Fibroblast of lung (primary cell): ENCODE data around the gene NUPR1. TPM values are rescaled to one million over a fixed set of nuclear protein-coding genes. Genes with fewer than 3 reads are reported as not detected.

Source experiments
- DNase-seq, 2 donors: peaks; one replicate each; pipeline versions ENCODE4 v3.0.0 to v3.0.0-alpha.2; 2010; ENCODE audit warnings: low read depth in 2 of 2
- H2AFZ ChIP-seq: 2 replicates; pipeline ENCODE4 v1.5.1; 2012; ENCODE audit warnings: low read length, control low read depth, inconsistent platforms
- H3K27ac ChIP-seq: 2 replicates; pipeline ENCODE4 v1.5.1; 2011; ENCODE audit warnings: low read length, control low read depth; ENCODE audit not compliant: insufficient read depth
- H3K27me3 ChIP-seq: 2 replicates; pipeline ENCODE4 v1.5.1; 2011; ENCODE audit warnings: mild to moderate bottlenecking, low read length; ENCODE audit not compliant: control insufficient read depth, insufficient read depth
- H3K36me3 ChIP-seq: 2 replicates; pipeline ENCODE4 v1.5.1; 2011; ENCODE audit warnings: low read length; ENCODE audit not compliant: control insufficient read depth, insufficient read depth
- H3K4me1 ChIP-seq: 2 replicates; pipeline ENCODE4 v1.5.1; 2011; ENCODE audit warnings: low read length; ENCODE audit not compliant: control insufficient read depth, insufficient read depth; ENCODE audit errors: extremely low read depth
- H3K4me2 ChIP-seq: 2 replicates; pipeline ENCODE4 v1.5.1; 2011; ENCODE audit warnings: low read length, control low read depth; ENCODE audit not compliant: insufficient read depth; ENCODE audit errors: extremely low read depth
- H3K4me3 ChIP-seq, 4 experiments: fragments of 200-600 bp in 1 of 4; sonication (generic) in 1 of 4; replicated peaks in 1 of 4; 2 replicates each; pipeline ENCODE4 v1.5.1; 2011 to 2016; ENCODE audit warnings: low read length in 4 of 4, low read depth in 3 of 4, mild to moderate bottlenecking in 3 of 4, control low read depth in 2 of 4, inconsistent platforms in 1 of 4, mixed read lengths in 1 of 4; ENCODE audit not compliant: insufficient read depth in 1 of 4; ENCODE audit errors: control extremely low read depth in 1 of 4
- H3K79me2 ChIP-seq: 2 replicates; pipeline ENCODE4 v1.5.1; 2012; ENCODE audit warnings: mild to moderate bottlenecking, low read length, inconsistent platforms; ENCODE audit not compliant: control insufficient read depth, insufficient read depth
- H3K9ac ChIP-seq: 2 replicates; pipeline ENCODE4 v1.5.1; 2011; ENCODE audit warnings: mild to moderate bottlenecking, low read length, control low read depth; ENCODE audit not compliant: insufficient read depth
- H3K9me3 ChIP-seq: 2 replicates; pipeline ENCODE4 v1.5.1; 2012; ENCODE audit warnings: low read depth, low read length; ENCODE audit not compliant: control insufficient read depth, insufficient read depth
- H4K20me1 ChIP-seq: 2 replicates; pipeline ENCODE4 v1.5.1; 2011; ENCODE audit warnings: low read length; ENCODE audit not compliant: control insufficient read depth, insufficient read depth; ENCODE audit errors: extremely low read depth
- EZH2 ChIP-seq: IDR thresholded peaks from 2 replicates; pipeline ENCODE4 v1.5.1; 2012; ENCODE audit warnings: low read length, control low read depth, mild to moderate bottlenecking; ENCODE audit errors: missing control alignments
- polyA plus RNA-seq, 2 donors: library from polyadenylated mRNA; depleted of rRNA in 1 of 2; stranded (reverse) in 1 of 2; unstranded in 1 of 2; fragments of >200 nt; gene quantifications; 2 replicates each; pipeline ENCODE4 v1.2.1, GENCODE V29; 2011 to 2012; ENCODE audit warnings: missing spikeins in 1 of 2
- total RNA-seq: library from RNA; depleted of rRNA; stranded (reverse); fragments of >200 nt; gene quantifications from 2 replicates; pipeline ENCODE4 v1.2.1, GENCODE V29; 2014
- TF ChIP-seq, protein P1 (sequence below), 2 donors: IDR thresholded peaks in 1 of 2; conservative IDR thresholded peaks in 1 of 2; 1 replicate in 1 of 2; 2 replicates in 1 of 2; pipeline ENCODE4 v1.5.1; 2011 to 2012; ENCODE audit warnings: low read length in 2 of 2, control low read depth in 1 of 2, inconsistent platforms in 1 of 2, low read depth in 1 of 2, mild to moderate bottlenecking in 1 of 2

NUPR1 gene
- total and polyA plus RNA-seq, 2 donors (not counting 1 experiment from before 2014, with no cell fraction given): 38.0 to 87.0 TPM

DNA sequence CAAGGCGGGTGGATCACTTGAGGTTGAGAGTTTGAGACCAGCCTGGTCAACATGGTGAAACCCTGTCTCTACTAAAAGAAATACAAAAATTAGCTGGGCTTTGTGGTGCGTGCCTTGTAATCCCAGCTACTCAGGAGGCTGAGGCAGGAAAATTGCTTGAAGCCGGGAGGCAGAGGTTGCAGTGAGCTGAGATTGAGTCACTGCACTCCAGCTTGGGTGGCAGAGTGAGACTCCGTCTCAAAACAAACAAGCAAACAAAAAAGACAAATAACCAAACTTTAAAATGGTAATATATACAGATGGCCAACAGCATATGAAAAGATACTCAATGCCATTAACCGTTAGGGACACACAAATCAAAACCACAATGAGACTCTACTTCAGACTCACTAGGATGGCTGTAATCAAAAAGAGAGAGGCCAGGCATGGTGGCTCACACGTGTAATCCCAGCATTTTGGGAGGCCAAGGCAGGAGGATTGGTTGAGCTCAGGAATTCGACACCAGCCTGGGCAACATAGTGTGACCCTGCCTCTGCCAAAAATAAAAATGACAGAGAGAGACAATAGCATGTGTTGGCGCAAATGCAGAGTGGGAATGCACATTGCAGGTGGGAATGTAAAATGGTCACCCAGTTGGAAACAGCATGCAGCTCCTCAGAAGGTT, 36.8 kb upstream of the NUPR1 start:
- Histone ChIP-seq H3K9me3 (no peaks in the 10 kb centered on the region), H4K20me1 (no peaks in the 10 kb centered on the region), H3K4me2 (no peak overlapping the region), H3K4me1 (no peaks in the 10 kb centered on the region), H3K27ac (no peak overlapping the region), H3K4me3 (no peak overlapping the region), H3K27me3 (no peaks in the 10 kb centered on the region), H3K36me3 (no peaks in the 10 kb centered on the region), H2AFZ (no peak overlapping the region), H3K79me2 (no peaks in the 10 kb centered on the region), H3K9ac (no peak overlapping the region)
- TF ChIP-seq, protein P1, sequence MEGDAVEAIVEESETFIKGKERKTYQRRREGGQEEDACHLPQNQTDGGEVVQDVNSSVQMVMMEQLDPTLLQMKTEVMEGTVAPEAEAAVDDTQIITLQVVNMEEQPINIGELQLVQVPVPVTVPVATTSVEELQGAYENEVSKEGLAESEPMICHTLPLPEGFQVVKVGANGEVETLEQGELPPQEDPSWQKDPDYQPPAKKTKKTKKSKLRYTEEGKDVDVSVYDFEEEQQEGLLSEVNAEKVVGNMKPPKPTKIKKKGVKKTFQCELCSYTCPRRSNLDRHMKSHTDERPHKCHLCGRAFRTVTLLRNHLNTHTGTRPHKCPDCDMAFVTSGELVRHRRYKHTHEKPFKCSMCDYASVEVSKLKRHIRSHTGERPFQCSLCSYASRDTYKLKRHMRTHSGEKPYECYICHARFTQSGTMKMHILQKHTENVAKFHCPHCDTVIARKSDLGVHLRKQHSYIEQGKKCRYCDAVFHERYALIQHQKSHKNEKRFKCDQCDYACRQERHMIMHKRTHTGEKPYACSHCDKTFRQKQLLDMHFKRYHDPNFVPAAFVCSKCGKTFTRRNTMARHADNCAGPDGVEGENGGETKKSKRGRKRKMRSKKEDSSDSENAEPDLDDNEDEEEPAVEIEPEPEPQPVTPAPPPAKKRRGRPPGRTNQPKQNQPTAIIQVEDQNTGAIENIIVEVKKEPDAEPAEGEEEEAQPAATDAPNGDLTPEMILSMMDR (conservative IDR thresholded peaks at IDR 0.05 in 1 of 2, IDR thresholded peaks at IDR 0.05 in 1 of 2; ENCODE audit: low read depth in 1 of 2, low read length in 2 of 2): no peak
- TF ChIP-seq EZH2: no peak
- DNase-seq: no peak

DNA sequence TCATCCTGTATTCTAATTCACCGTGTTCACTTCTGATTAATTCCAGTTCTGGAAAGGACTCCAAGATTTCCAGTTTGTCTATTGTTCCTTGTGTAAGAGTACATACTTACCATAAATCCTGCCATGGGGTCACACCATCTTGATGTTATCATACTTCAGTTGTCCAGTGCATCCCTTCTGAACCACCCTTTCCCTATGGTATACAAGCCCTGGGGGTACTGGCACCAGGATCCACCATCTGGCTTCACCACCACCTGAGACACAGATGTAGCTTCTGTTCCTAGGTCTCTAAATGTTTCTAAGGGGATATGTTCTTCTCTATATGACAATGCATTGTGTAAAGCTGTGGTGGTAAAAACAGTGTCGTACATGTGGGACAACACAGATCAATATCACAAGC, 36.2 kb upstream of the NUPR1 start:
- Histone ChIP-seq H3K27me3 (no peaks in the 10 kb centered on the region), H3K9me3 (no peaks in the 10 kb centered on the region), H3K4me2 (no peak overlapping the region), H3K4me3 (no peak overlapping the region), H3K4me1 (no peaks in the 10 kb centered on the region), H3K27ac (no peak overlapping the region), H3K79me2 (no peaks in the 10 kb centered on the region), H3K36me3 (no peaks in the 10 kb centered on the region), H3K9ac (no peak overlapping the region), H4K20me1 (no peaks in the 10 kb centered on the region), H2AFZ (no peak overlapping the region)
- DNase-seq: no peak
- TF ChIP-seq, protein P1 (conservative IDR thresholded peaks at IDR 0.05 in 1 of 2, IDR thresholded peaks at IDR 0.05 in 1 of 2; ENCODE audit: low read depth in 1 of 2, low read length in 2 of 2): no peak
- TF ChIP-seq EZH2: no peak

DNA sequence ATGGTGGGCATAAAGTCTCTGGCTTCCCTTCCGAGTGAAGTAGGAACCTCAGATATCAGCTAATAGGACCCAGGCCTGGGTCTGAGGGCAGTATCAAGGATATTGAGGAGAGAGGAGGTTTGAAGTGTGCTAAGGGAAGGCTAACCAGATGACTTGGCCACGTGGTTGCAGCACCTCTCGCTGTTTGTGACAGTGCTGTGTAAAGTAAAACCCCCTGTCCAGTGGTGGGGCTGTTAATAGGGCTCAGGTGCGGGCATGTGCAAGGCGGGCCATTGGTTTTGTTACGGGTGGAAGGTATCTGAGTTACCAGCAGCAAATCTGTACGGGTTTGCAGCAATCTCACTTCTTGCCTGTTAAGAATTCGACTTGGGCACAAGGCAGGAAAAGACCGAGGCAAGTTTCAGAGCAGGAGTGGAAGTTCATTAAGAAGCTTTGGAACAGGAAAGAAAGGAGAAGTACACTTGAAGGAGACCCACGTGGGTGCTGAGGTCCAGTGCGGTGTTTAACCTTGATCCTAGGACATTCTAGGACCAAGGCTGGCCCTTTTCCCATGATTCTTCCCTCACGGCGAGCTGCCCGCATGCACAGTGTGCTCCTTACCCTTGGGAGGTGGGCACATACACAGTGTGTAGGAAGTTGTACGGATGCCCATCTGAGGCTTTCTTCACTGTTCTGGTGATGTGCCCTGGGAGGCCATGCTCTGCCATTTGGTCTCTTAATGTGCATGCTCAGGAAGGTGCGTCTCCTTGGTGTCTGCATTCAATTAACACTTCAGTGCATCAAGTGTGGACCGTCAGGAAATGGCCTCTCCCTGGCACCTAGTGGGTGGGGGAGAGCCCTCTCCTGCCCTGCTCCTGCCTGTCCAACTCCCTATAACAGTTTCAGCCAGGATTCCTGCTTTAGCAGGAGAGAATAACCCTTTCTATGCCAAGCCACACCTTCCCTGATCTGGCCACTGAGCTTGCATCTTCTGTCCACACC, 35.3 kb upstream of the NUPR1 start:
- Histone ChIP-seq H3K4me3 (no peak overlapping the region), H3K36me3 (no peaks in the 10 kb centered on the region), H2AFZ (no peak overlapping the region), H3K9me3 (no peaks in the 10 kb centered on the region), H3K27ac (no peak overlapping the region), H4K20me1 (no peaks in the 10 kb centered on the region), H3K9ac (no peak overlapping the region), H3K79me2 (no peaks in the 10 kb centered on the region), H3K4me2 (no peak overlapping the region), H3K27me3 (no peaks in the 10 kb centered on the region), H3K4me1 (no peaks in the 10 kb centered on the region)
- no peak for DNase-seq
- TF ChIP-seq, protein P1 (conservative IDR thresholded peaks at IDR 0.05 in 1 of 2, IDR thresholded peaks at IDR 0.05 in 1 of 2; ENCODE audit: low read depth in 1 of 2, low read length in 2 of 2): no peak
- no peak for TF ChIP-seq EZH2
